RCC 7860 (cell line): ENCODE measurements around the gene NFIB.

Experiments used
- DNase-seq: peaks from one replicate; pipeline ENCODE4 v3.0.0-alpha.2; 2015; ENCODE audit warnings: low spot score
- FAIRE-seq: peaks from 2 replicates; lab custom pipeline; 2012; peaks lifted over from hg19 to GRCh38; lab: Jason Lieb, UNC

The NFIB gene

GRCh38 chr9:14193328-14193990 lies 120.5 kb downstream of the NFIB start:
- no peak for FAIRE-seq

GRCh38 chr9:14192556-14192955 lies 121.4 kb downstream of the NFIB start:
- FAIRE-seq: no peak

More at GRCh38 chr9:14193328-14193990, 120.5 kb downstream of the NFIB start:
- no peak for DNase-seq

GRCh38 chr9:14191512-14191911 lies 122.4 kb downstream of the NFIB start:
- DNase-seq (no peak), FAIRE-seq (no peak)

More at GRCh38 chr9:14192556-14192955, 121.4 kb downstream of the NFIB start:
- DNase-seq: no peak

- FAIRE-seq (no peak), DNase-seq (no peak)
Measured at GRCh38 chr9:14190240-14190639, 123.7 kb downstream of the NFIB start.

GRCh38 chr9:14189578-14189977 lies 124.4 kb downstream of the NFIB start:
- no peak for FAIRE-seq
- no peak for DNase-seq

GRCh38 chr9:14189146-14189545 lies 124.8 kb downstream of the NFIB start:
- no peak for DNase-seq
- no peak for FAIRE-seq

GRCh38 chr9:14188538-14188937 lies 125.4 kb downstream of the NFIB start:
- no peak for FAIRE-seq
- DNase-seq: no peak

- DNase-seq (no peak), FAIRE-seq (no peak)
Measured at GRCh38 chr9:14188011-14188410, 125.9 kb downstream of the NFIB start.

- no peak for DNase-seq
- FAIRE-seq: no peak
Measured at GRCh38 chr9:14186096-14186495, 127.8 kb downstream of the NFIB start.

- no peak for DNase-seq
- no peak for FAIRE-seq
Measured at GRCh38 chr9:14185016-14185415, 128.9 kb downstream of the NFIB start.

GRCh38 chr9:14183001-14183400 lies 130.9 kb downstream of the NFIB start:
- FAIRE-seq (no peak), DNase-seq (no peak)

- FAIRE-seq: no peak
- no peak for DNase-seq
Measured at GRCh38 chr9:14180960-14181537, 132.9 kb downstream of the NFIB start.

GRCh38 chr9:14180093-14180959 lies 133.6 kb downstream of the NFIB start:
- DNase-seq (no peak), FAIRE-seq (no peak)

GRCh38 chr9:14179449-14179848 lies 134.5 kb downstream of the NFIB start:
- DNase-seq: no peak
- FAIRE-seq: no peak

GRCh38 chr9:14175778-14176177 lies 138.2 kb downstream of the NFIB start:
- DNase-seq (no peak), FAIRE-seq (no peak)

- FAIRE-seq: no peak
- no peak for DNase-seq
Measured at GRCh38 chr9:14173713-14174112, 140.2 kb downstream of the NFIB start.

GRCh38 chr9:14170973-14171596 lies 142.9 kb downstream of the NFIB start:
- no peak for FAIRE-seq
- peak; percentile 8 for DNase-seq

GRCh38 chr9:14170392-14170931 lies 143.5 kb downstream of the NFIB start:
- FAIRE-seq (no peak), DNase-seq (no peak)

- FAIRE-seq: no peak
- DNase-seq: no peak
Measured at GRCh38 chr9:14168381-14168780, 145.6 kb downstream of the NFIB start.

- DNase-seq: no peak
- no peak for FAIRE-seq
Measured at GRCh38 chr9:14165376-14166035, 148.4 kb downstream of the NFIB start.

GRCh38 chr9:14164908-14165307 lies 149.0 kb downstream of the NFIB start:
- no peak for FAIRE-seq

More at GRCh38 chr9:14164908-14165307, 149.0 kb downstream of the NFIB start:
- no peak for DNase-seq
